GM12878 (cell line): Measurements from ENCODE around the gene RCC1. TPM values are rescaled to one million over a fixed set of nuclear protein-coding genes. Genes with fewer than 3 reads are reported as not detected.
A peak's percentile ranks its signal among the peaks of the same experiment; 100 is the strongest.

Experiments
- ATAC-seq: fragments of 200-7000 bp; cut with Tn5 transposase; 3 replicates; pipeline ENCODE4 v1.9.1; 2020; ENCODE audit warnings: mild to moderate bottlenecking, moderate library complexity
- BruUV-seq: library from RNA; stranded (reverse); fragments of 400-500 nt; replicated peaks from 2 replicates; lab custom pipeline; 2021; lab: Mats Ljungman, UMichigan
- CTCF ChIA-PET: fragments of 300-600 bp; sonication (Branson Sonifier 250); formaldehyde crosslinking; extraction: SDS; loops from one replicate; lab custom pipeline; 2021; ENCODE audit warnings: inconsistent platforms; lab: Yijun Ruan, JAX
- POLR2A ChIA-PET: fragments of 350-600 bp; formaldehyde crosslinking; extraction: SDS; loops from one replicate; lab custom pipeline; 2021; ENCODE audit warnings: inconsistent platforms; lab: Charles Lee
- RAD21 ChIA-PET: fragments of 300-600 bp; sonication (Branson Sonifier 250); formaldehyde crosslinking; loops from one replicate; lab custom pipeline; 2023; ENCODE audit warnings: antibody characterized with exemption; ENCODE audit not compliant: unreplicated experiment; lab: Charles Lee
- SMC1A ChIA-PET: fragments of 300-600 bp; sonication (Branson Sonifier 250); formaldehyde crosslinking; loops from one replicate; lab custom pipeline; 2023; ENCODE audit not compliant: unreplicated experiment, uncharacterized antibody; lab: Charles Lee
- DNase-seq: peaks from one replicate; pipeline ENCODE4 v3.0.0-alpha.2; 2011; ENCODE audit warnings: low read depth, low spot score
- FAIRE-seq: peaks from 3 replicates; lab custom pipeline; 2011; peaks lifted over from hg19 to GRCh38; lab: Jason Lieb, UNC
- H2AFZ ChIP-seq: 2 replicates; pipeline ENCODE4 v1.6.0; 2011; ENCODE audit warnings: low read depth, low read length, control low read depth; ENCODE audit not compliant: control insufficient read depth
- H3K27ac ChIP-seq: 2 replicates; pipeline ENCODE4 v1.5.1; 2011; ENCODE audit warnings: control low read depth; ENCODE audit not compliant: control insufficient read depth, insufficient read depth
- H3K27me3 ChIP-seq, 2 experiments: replicated peaks in 1 of 2; 2 replicates each; pipeline versions ENCODE4 v1.6.0 to v1.6.1; 2011; ENCODE audit warnings: low read length in 1 of 2; ENCODE audit not compliant: control insufficient read depth in 2 of 2, insufficient read depth in 2 of 2
- H3K36me3 ChIP-seq, 2 experiments: 2 replicates each; pipeline ENCODE4 v1.5.1; 2011; ENCODE audit warnings: low read length in 1 of 2; ENCODE audit not compliant: control insufficient read depth in 2 of 2, insufficient read depth in 2 of 2
- H3K4me1 ChIP-seq: 2 replicates; pipeline ENCODE4 v1.6.1; 2011; ENCODE audit warnings: mild to moderate bottlenecking, low read length, moderate library complexity, mixed read lengths; ENCODE audit not compliant: control insufficient read depth, insufficient read depth
- H3K4me2 ChIP-seq: 2 replicates; pipeline ENCODE4 v1.6.0; 2011; ENCODE audit warnings: control low read depth; ENCODE audit not compliant: control insufficient read depth, insufficient read depth
- H3K4me3 ChIP-seq: fragments of 200-600 bp; sonication (generic); 2 replicates; pipeline ENCODE4 v1.5.1; 2016
- H3K79me2 ChIP-seq: 2 replicates; pipeline ENCODE4 v1.6.0; 2011; ENCODE audit warnings: low read length; ENCODE audit not compliant: control insufficient read depth, insufficient read depth
- H3K9ac ChIP-seq: 2 replicates; pipeline ENCODE4 v1.8.0; 2011; ENCODE audit warnings: low read length, control low read depth, mixed read lengths; ENCODE audit not compliant: control insufficient read depth, insufficient read depth
- H3K9me3 ChIP-seq: replicated peaks from 3 replicates; pipeline ENCODE4 v1.5.1; 2011; ENCODE audit warnings: mild to moderate bottlenecking, low read length; ENCODE audit not compliant: control insufficient read depth, insufficient read depth
- H4K20me1 ChIP-seq: 2 replicates; pipeline ENCODE4 v1.6.0; 2011; ENCODE audit not compliant: control insufficient read depth, insufficient read depth
- BCL11A ChIP-seq: IDR thresholded peaks from 2 replicates; pipeline ENCODE4 v1.6.1; 2011; ENCODE audit warnings: low read depth, low read length
- BCLAF1 ChIP-seq: fragments of 450-650 bp; IDR thresholded peaks from 2 replicates; pipeline ENCODE4 v1.6.1; 2017; ENCODE audit warnings: antibody characterized with exemption, mild to moderate bottlenecking, moderate library complexity
- BMI1 ChIP-seq: fragments of 450-650 bp; IDR thresholded peaks from 2 replicates; pipeline ENCODE4 v1.6.1; 2016; ENCODE audit warnings: mild to moderate bottlenecking, moderate library complexity, borderline replicate concordance
- CHD1 ChIP-seq: IDR thresholded peaks from 2 replicates; pipeline ENCODE4 v1.6.1; 2012; ENCODE audit warnings: low read depth, low read length, improper control_type of control experiment
- E4F1 ChIP-seq: fragments of 450-650 bp; IDR thresholded peaks from 2 replicates; pipeline ENCODE4 v1.6.1; 2018; ENCODE audit warnings: borderline replicate concordance, mild to moderate bottlenecking; ENCODE audit not compliant: partially characterized antibody
- EGR1 ChIP-seq, 2 experiments: IDR thresholded peaks; 1 replicate in 1 of 2; 2 replicates in 1 of 2; pipeline ENCODE4 v1.6.1; 2011 to 2012; ENCODE audit warnings: low read depth in 2 of 2, low read length in 2 of 2, borderline replicate concordance in 1 of 2, mild to moderate bottlenecking in 1 of 2, moderate library complexity in 1 of 2
- GABPA ChIP-seq: IDR thresholded peaks from 2 replicates; pipeline ENCODE4 v1.6.1; 2014; ENCODE audit warnings: antibody characterized with exemption, low read depth, mild to moderate bottlenecking, inconsistent platforms
- HDAC6 ChIP-seq: fragments of 200-600 bp; sonication (generic); IDR thresholded peaks from one replicate; pipeline ENCODE4 v1.8.0; 2017; ENCODE audit warnings: antibody characterized with exemption; ENCODE audit not compliant: unreplicated experiment
- MXI1 ChIP-seq: fragments of 150-350 bp; IDR thresholded peaks from 2 replicates; pipeline ENCODE4 v1.6.1; 2011; ENCODE audit warnings: low read depth, mild to moderate bottlenecking, inconsistent platforms, low read length, improper control_type of control experiment
- NFIC ChIP-seq: IDR thresholded peaks from 2 replicates; pipeline ENCODE4 v1.6.1; 2012; ENCODE audit warnings: low read depth, mild to moderate bottlenecking, inconsistent platforms, low read length, moderate library complexity
- NFXL1 ChIP-seq: fragments of 450-650 bp; IDR thresholded peaks from 2 replicates; pipeline ENCODE4 v1.6.1; 2017; ENCODE audit warnings: antibody characterized with exemption, mild to moderate bottlenecking, borderline replicate concordance
- RAD51 ChIP-seq: fragments of 450-650 bp; IDR thresholded peaks from 2 replicates; pipeline ENCODE4 v1.6.1; 2016; ENCODE audit warnings: moderate library complexity, mild to moderate bottlenecking, inconsistent platforms
- SIX5 ChIP-seq: IDR thresholded peaks from 2 replicates; pipeline ENCODE4 v1.6.1; 2011; ENCODE audit warnings: mild to moderate bottlenecking, low read depth, low read length, moderate library complexity; ENCODE audit not compliant: severe bottlenecking
- SMAD5 ChIP-seq: IDR thresholded peaks from 2 replicates; pipeline ENCODE4 v1.6.1; 2016; ENCODE audit warnings: antibody characterized with exemption, low read depth
- USF1 ChIP-seq: IDR thresholded peaks from 2 replicates; pipeline ENCODE4 v1.6.1; 2011; ENCODE audit warnings: borderline replicate concordance, low read depth, mild to moderate bottlenecking, moderate library complexity, mixed read lengths, low read length; ENCODE audit not compliant: insufficient read depth; ENCODE audit errors: extremely low read length
- ZNF217 ChIP-seq: fragments of 450-650 bp; IDR thresholded peaks from 2 replicates; pipeline ENCODE4 v1.6.1; 2017; ENCODE audit warnings: antibody characterized with exemption, mild to moderate bottlenecking
- WGBS: methylation state at CpG from one replicate; pipeline ENCODE4 v1.1.6; 2016; ENCODE audit warnings: low lambda C conversion rate; ENCODE audit not compliant: insufficient replicate concordance, insufficient coverage; ENCODE audit errors: missing lambda C conversion rate; 5-methylcytosine and 5-hydroxymethylcytosine counted together
- in situ Hi-C: fragments of 300-500 bp; cut with MboI; formaldehyde crosslinking; loops from 9 replicates; pipeline ENCODE4 v1.14.3; 2018; ENCODE audit warnings: mixed read lengths
- intact Hi-C: fragments of 100-400 bp; cut with micrococcal nuclease; formaldehyde crosslinking; loops from one replicate; pipeline ENCODE4 v1.14.2; 2022; ENCODE audit not compliant: unreplicated experiment
- polyA plus RNA-seq, 11 experiments: library from polyadenylated mRNA; depleted of rRNA in 4 of 11; unstranded in 6 of 11; stranded (reverse) in 5 of 11; fragments of >200 nt; fragmentation: Nextera tagmentation in 4 of 11; fragmentation: Illumina TruSeq in 1 of 11; extraction: Ambion mirVana in 4 of 11; extraction: Trizol in 1 of 11; gene quantifications; 1 replicate in 1 of 11; 2 replicates in 10 of 11; pipeline versions ENCODE4 v1.2.1 to v1.2.3, GENCODE V29; 2011 to 2016; ENCODE audit warnings: inconsistent platforms in 2 of 11, missing spikeins in 2 of 11, low read depth in 1 of 11
- total RNA-seq, 4 experiments: library from RNA; depleted of rRNA in 3 of 4; stranded (reverse); fragments of >200 nt in 3 of 4; fragmentation: Illumina TruSeq in 1 of 4; extraction: Trizol in 1 of 4; gene quantifications; 2 replicates each; pipeline versions ENCODE4 v1.2.1 to v1.2.3, GENCODE V29; 2013 to 2021

The RCC1 gene
- total and polyA plus RNA-seq, 10 of the 15 experiments (the other 5 are each of a cell fraction or from before 2014, with no cell fraction given), result 8.3 to 99.4 (median 74.6) TPM

- no peak for TF ChIP-seq BCLAF1
Measured at GRCh38 chr1:28503117-28503516, 2.7 kb upstream of the RCC1 start (continued).

- Histone ChIP-seq H3K9ac (peak overlapping the region; percentile 100), H3K9me3 (no peaks in the 10 kb centered on the region; the same call in 2 of the 3 replicates), H4K20me1 (peaks cover 5% of the 10 kb centered on the region), H2AFZ (no peak overlapping the region), H3K36me3 (peaks cover 19 to 33% of the 10 kb centered on the region in 2 experiments), H3K4me1 (peaks cover 10% of the 10 kb centered on the region), H3K27me3 (no peaks in the 10 kb centered on the region), H3K79me2 (peaks cover 58% of the 10 kb centered on the region), H3K4me2 (peak overlapping the region; percentile 94), H3K27ac (peak overlapping the region; percentile 94), H3K4me3 (peak overlapping the region; percentile 84)
- ATAC-seq, result no peak
- in situ Hi-C loops (no loop called here), intact Hi-C loops (no loop called here)
- ChIA-PET POLR2A (interaction anchor here (0.7 to 8.7 kb wide), 7 partner anchors 9 to 679 kb away, joined by 3 to 81 read pairs (median 7); no protein-coding TSS in a partner anchor), SMC1A (interaction anchor here (0.6 to 4.0 kb wide), 4 partner anchors 74 to 258 kb away, joined by 3 to 28 read pairs (median 5); no protein-coding TSS in a partner anchor), CTCF (interaction anchor here (1.2 to 8.9 kb wide), 2 partner anchors 97 to 100 kb away, joined by 3 to 58 read pairs; no protein-coding TSS in a partner anchor), RAD21 (interaction anchor here (0.7 to 3.8 kb wide), 3 partner anchors 47 to 96 kb away, joined by 3 to 16 read pairs (median 6); partner anchors contain the start of gene TRNAU1AP)
- no TSS peak for BruUV-seq
- DNase-seq, result no peak
- 2% methylated on average over 14 of the region's 14 CpGs for WGBS
- FAIRE-seq, result no peak
- peak; percentile 32; the same call in 1 of the 2 replicates for TF ChIP-seq SMAD5
- TF ChIP-seq CHD1, result peak; percentile 60; the same call in 1 of the 2 replicates
- no peak for TF ChIP-seq BCL11A
- TF ChIP-seq BMI1, result peak; percentile 19; the same call in 1 of the 2 replicates
- TF ChIP-seq SIX5, result no peak
- TF ChIP-seq USF1, result no peak
- TF ChIP-seq GABPA, result no peak
- no peak for TF ChIP-seq NFXL1
- no peak for TF ChIP-seq ZNF217
- no peak for TF ChIP-seq HDAC6
- no peak for TF ChIP-seq EGR1 (IDR thresholded peaks at IDR 0.05; ENCODE audit: borderline replicate concordance in 1 of 2, low read depth in 2 of 2, low read length in 2 of 2)
- TF ChIP-seq RAD51, result 0 out of 2 replicates have a peak, but pooled peaks have one; percentile 9
- TF ChIP-seq NFIC, result 0 out of 2 replicates have a peak, but pooled peaks have one; percentile 31
- 0 out of 2 replicates have a peak, but pooled peaks have one; percentile 27 for TF ChIP-seq MXI1
- TF ChIP-seq E4F1, result no peak
Measured at GRCh38 chr1:28506907-28507246, 1.0 kb downstream of the RCC1 start.
